ENCODE measurements around the gene PITPNM3.

PITPNM3 gene

GRCh38 chr17:6476076-6476809, 80.1 kb downstream of the PITPNM3 start:
- no peak for FAIRE-seq

- no peak for FAIRE-seq
Observed at GRCh38 chr17:6475411-6475810, 80.9 kb downstream of the PITPNM3 start.

GRCh38 chr17:6474906-6475305, 81.4 kb downstream of the PITPNM3 start:
- FAIRE-seq, result no peak

- no peak for FAIRE-seq
Observed at GRCh38 chr17:6474376-6474775, 82.0 kb downstream of the PITPNM3 start.

- FAIRE-seq, result no peak
Observed at GRCh38 chr17:6473128-6473767, 83.1 kb downstream of the PITPNM3 start.

- FAIRE-seq, result no peak
Observed at GRCh38 chr17:6472517-6472916, 83.8 kb downstream of the PITPNM3 start.

- FAIRE-seq, result no peak
Observed at GRCh38 chr17:6471531-6472465, 84.6 kb downstream of the PITPNM3 start.

GRCh38 chr17:6470751-6471521, 85.4 kb downstream of the PITPNM3 start:
- no peak for FAIRE-seq

- FAIRE-seq, result no peak
Observed at GRCh38 chr17:6470146-6470718, 86.1 kb downstream of the PITPNM3 start.

GRCh38 chr17:6468051-6468790, 88.1 kb downstream of the PITPNM3 start:
- FAIRE-seq, result no peak

GRCh38 chr17:6467567-6467966, 88.8 kb downstream of the PITPNM3 start:
- no peak for FAIRE-seq

GRCh38 chr17:6465206-6466003, 91.0 kb downstream of the PITPNM3 start:
- FAIRE-seq, result no peak

- no peak for FAIRE-seq
Observed at GRCh38 chr17:6464446-6465041, 91.8 kb downstream of the PITPNM3 start.

- FAIRE-seq, result no peak
Observed at GRCh38 chr17:6463616-6464445, 92.5 kb downstream of the PITPNM3 start.

GRCh38 chr17:6462692-6463091, 93.7 kb downstream of the PITPNM3 start:
- FAIRE-seq, result no peak

GRCh38 chr17:6461792-6462524, 94.4 kb downstream of the PITPNM3 start:
- no peak for FAIRE-seq

- no peak for FAIRE-seq
Observed at GRCh38 chr17:6461246-6461645, 95.1 kb downstream of the PITPNM3 start.

- FAIRE-seq, result no peak
Observed at GRCh38 chr17:6460531-6461161, 95.7 kb downstream of the PITPNM3 start.
